HepG2 (cell line): ENCODE results near the gene PGRMC2. TPM values are rescaled to one million over a fixed set of nuclear protein-coding genes. Genes with fewer than 3 reads are reported as not detected.
A peak's percentile ranks its signal among the peaks of the same experiment; 100 is the strongest.

Source experiments
- CBX1 ChIP-seq: IDR thresholded peaks from one replicate; pipeline ENCODE4 v1.6.1; 2016; ENCODE audit warnings: antibody characterized with exemption, low read depth
- CBX2 ChIP-seq, 2 experiments: fragments of 200-600 bp in 1 of 2; sonication (generic); formaldehyde crosslinking in 1 of 2; IDR thresholded peaks; 2 replicates each; pipeline versions ENCODE4 v1.7.0 to v1.8.1; 2018 to 2022; ENCODE audit warnings: low read depth in 2 of 2, low read length in 1 of 2, mild to moderate bottlenecking in 1 of 2, missing genetic modification reagents in 1 of 2
- NFE2L2 ChIP-seq: fragments of 150-350 bp; IDR thresholded peaks from 2 replicates; pipeline ENCODE4 v1.6.1; 2014; ENCODE audit warnings: low read length
- NFRKB ChIP-seq: fragments of 450-650 bp; IDR thresholded peaks from 2 replicates; pipeline ENCODE4 v1.6.1; 2017
- PAF1 ChIP-seq: IDR thresholded peaks from 2 replicates; pipeline ENCODE4 v1.6.1; 2016; ENCODE audit warnings: missing genetic modification reagents, missing compliant biosample characterization
- SKI ChIP-seq: fragments of 450-650 bp; IDR thresholded peaks from one replicate; pipeline ENCODE4 v1.6.1; 2018; ENCODE audit warnings: mild to moderate bottlenecking; ENCODE audit not compliant: partially characterized antibody
- TCF12 ChIP-seq, 2 experiments: fragments of 450-650 bp in 1 of 2; sonication (generic) in 1 of 2; formaldehyde crosslinking in 1 of 2; IDR thresholded peaks; 2 replicates each; pipeline versions ENCODE4 v1.6.1 to v1.8.0; 2017 to 2022; ENCODE audit warnings: antibody characterized with exemption in 1 of 2, mild to moderate bottlenecking in 1 of 2, missing genetic modification reagents in 1 of 2, moderate library complexity in 1 of 2
- ZNF644 ChIP-seq: IDR thresholded peaks from 2 replicates; pipeline ENCODE4 v1.6.1; 2016; ENCODE audit warnings: low read depth
- ZNF709 ChIP-seq: sonication (generic); formaldehyde crosslinking; IDR thresholded peaks from 2 replicates; pipeline ENCODE4 v1.5.0; 2020; ENCODE audit warnings: mild to moderate bottlenecking, missing genetic modification reagents
- ZNF788 ChIP-seq: sonication (generic); formaldehyde crosslinking; IDR thresholded peaks from 2 replicates; pipeline ENCODE4 v1.5.0; 2020; ENCODE audit warnings: mild to moderate bottlenecking, missing genetic modification reagents, borderline replicate concordance
- ZNF879 ChIP-seq: sonication (generic); formaldehyde crosslinking; IDR thresholded peaks from 2 replicates; pipeline ENCODE4 v1.8.1; 2023; ENCODE audit warnings: missing genetic modification reagents
- polyA plus RNA-seq, 8 experiments: library from polyadenylated mRNA; depleted of rRNA in 3 of 8; stranded (reverse) in 7 of 8; unstranded in 1 of 8; fragments of >200 nt; fragmentation: Illumina TruSeq in 4 of 8; extraction: Trizol in 4 of 8; gene quantifications; 2 replicates each; pipeline versions ENCODE4 v1.2.1 to v1.2.3, GENCODE V29; 2011 to 2016; ENCODE audit warnings: low read depth in 4 of 8, missing spikeins in 1 of 8, mixed read lengths in 1 of 8; ENCODE audit not compliant: insufficient read depth in 1 of 8
- total RNA-seq, 5 experiments: library from RNA; depleted of rRNA; stranded (reverse); fragments of >200 nt; fragmentation: Illumina TruSeq; extraction: Trizol; gene quantifications; 2 replicates each; pipeline ENCODE4 v1.2.3, GENCODE V29; 2016; ENCODE audit warnings: low read depth in 1 of 5
- TF ChIP-seq, protein P1 (sequence below), 2 experiments: fragments of 450-650 bp in 1 of 2; sonication (generic) in 1 of 2; formaldehyde crosslinking in 1 of 2; IDR thresholded peaks; 2 replicates each; pipeline versions ENCODE4 v1.6.1 to v1.8.0; 2016 to 2022; ENCODE audit warnings: antibody characterized with exemption in 1 of 2, mild to moderate bottlenecking in 1 of 2, missing genetic modification reagents in 1 of 2
- TF ChIP-seq, protein P2 (sequence below), 2 experiments: sonication (generic) in 1 of 2; formaldehyde crosslinking in 1 of 2; IDR thresholded peaks; 2 replicates each; pipeline versions ENCODE4 v1.5.1 to v1.6.1; 2011 to 2020; ENCODE audit warnings: borderline replicate concordance in 1 of 2, low read depth in 1 of 2, low read length in 1 of 2, mild to moderate bottlenecking in 1 of 2, missing genetic modification reagents in 1 of 2, moderate library complexity in 1 of 2
- TF ChIP-seq, protein P3 (sequence below): sonication (generic); formaldehyde crosslinking; IDR thresholded peaks from 2 replicates; pipeline ENCODE4 v1.5.0; 2020; ENCODE audit warnings: missing genetic modification reagents

The PGRMC2 gene
- total and polyA plus RNA-seq, 2 of the 13 experiments (the other 11 are each of a cell fraction or from before 2014, with no cell fraction given), result 16.0 to 19.8 TPM

DNA sequence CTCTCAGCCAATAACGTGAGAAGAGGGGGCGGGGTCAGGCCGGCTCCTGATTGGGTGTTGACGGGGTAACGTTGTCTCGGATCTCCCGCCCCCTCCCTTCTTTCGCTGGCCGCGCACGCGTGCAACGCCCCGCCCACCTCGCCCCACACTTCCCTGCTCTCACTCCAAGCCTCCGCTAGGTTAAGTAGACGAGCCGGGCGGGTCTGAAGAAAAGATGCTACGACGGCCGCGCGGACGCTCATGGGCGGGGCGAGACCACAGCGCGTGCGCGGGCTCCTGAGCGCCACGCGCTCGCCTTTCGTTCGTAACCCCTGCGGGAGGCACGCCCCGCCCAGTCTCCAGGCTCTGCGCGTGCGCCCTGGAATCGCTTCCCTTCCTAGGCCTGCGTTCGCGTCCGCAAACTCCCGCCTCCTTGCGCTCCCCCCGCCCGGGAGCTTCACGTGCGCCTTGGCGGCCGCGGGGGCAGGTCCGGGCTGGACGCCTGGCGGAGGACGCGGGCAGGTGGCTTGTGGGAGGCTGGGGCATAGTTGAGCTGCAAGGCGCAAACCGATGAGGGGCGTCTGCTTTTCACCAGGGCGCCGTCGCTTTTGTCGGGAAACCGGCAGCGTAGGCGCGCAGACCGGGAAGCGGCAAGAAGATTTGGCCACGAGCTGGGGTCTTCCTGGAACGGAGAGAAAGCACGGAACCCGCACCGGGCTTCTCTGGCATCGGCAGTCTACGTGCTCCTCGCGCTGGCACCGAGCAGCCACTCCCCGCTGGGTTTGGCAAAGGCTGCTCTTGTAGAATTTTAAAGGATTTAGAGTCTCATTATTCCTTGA lies 467 bp upstream of the PGRMC2 start (continued):
- TF ChIP-seq, protein P1, sequence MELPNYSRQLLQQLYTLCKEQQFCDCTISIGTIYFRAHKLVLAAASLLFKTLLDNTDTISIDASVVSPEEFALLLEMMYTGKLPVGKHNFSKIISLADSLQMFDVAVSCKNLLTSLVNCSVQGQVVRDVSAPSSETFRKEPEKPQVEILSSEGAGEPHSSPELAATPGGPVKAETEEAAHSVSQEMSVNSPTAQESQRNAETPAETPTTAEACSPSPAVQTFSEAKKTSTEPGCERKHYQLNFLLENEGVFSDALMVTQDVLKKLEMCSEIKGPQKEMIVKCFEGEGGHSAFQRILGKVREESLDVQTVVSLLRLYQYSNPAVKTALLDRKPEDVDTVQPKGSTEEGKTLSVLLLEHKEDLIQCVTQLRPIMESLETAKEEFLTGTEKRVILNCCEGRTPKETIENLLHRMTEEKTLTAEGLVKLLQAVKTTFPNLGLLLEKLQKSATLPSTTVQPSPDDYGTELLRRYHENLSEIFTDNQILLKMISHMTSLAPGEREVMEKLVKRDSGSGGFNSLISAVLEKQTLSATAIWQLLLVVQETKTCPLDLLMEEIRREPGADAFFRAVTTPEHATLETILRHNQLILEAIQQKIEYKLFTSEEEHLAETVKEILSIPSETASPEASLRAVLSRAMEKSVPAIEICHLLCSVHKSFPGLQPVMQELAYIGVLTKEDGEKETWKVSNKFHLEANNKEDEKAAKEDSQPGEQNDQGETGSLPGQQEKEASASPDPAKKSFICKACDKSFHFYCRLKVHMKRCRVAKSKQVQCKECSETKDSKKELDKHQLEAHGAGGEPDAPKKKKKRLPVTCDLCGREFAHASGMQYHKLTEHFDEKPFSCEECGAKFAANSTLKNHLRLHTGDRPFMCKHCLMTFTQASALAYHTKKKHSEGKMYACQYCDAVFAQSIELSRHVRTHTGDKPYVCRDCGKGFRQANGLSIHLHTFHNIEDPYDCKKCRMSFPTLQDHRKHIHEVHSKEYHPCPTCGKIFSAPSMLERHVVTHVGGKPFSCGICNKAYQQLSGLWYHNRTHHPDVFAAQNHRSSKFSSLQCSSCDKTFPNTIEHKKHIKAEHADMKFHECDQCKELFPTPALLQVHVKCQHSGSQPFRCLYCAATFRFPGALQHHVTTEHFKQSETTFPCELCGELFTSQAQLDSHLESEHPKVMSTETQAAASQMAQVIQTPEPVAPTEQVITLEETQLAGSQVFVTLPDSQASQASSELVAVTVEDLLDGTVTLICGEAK (IDR thresholded peaks at IDR 0.05), result no peak
- TF ChIP-seq, protein P1 (CRISPR knock-in tag; IDR thresholded peaks at IDR 0.05), result peak; percentile 91
- peak; percentile 92 for TF ChIP-seq CBX1
- no peak for TF ChIP-seq TCF12 (IDR thresholded peaks at IDR 0.05)
- TF ChIP-seq TCF12 (CRISPR knock-in tag; IDR thresholded peaks at IDR 0.05), result peak; percentile 92
- peak; percentile 89; the same call in 1 of the 2 replicates for TF ChIP-seq ZNF788 (CRISPR knock-in tag)
- TF ChIP-seq PAF1 (CRISPR knock-in tag), result no peak
- peak; percentile 99 for TF ChIP-seq ZNF709 (CRISPR knock-in tag)
- TF ChIP-seq ZNF644 (CRISPR knock-in tag), result peak; percentile 82
- TF ChIP-seq NFE2L2, result no peak
- TF ChIP-seq, protein P2, sequence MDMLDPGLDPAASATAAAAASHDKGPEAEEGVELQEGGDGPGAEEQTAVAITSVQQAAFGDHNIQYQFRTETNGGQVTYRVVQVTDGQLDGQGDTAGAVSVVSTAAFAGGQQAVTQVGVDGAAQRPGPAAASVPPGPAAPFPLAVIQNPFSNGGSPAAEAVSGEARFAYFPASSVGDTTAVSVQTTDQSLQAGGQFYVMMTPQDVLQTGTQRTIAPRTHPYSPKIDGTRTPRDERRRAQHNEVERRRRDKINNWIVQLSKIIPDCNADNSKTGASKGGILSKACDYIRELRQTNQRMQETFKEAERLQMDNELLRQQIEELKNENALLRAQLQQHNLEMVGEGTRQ (IDR thresholded peaks at IDR 0.05; ENCODE audit: low read depth, low read length), result peak; percentile 40
- TF ChIP-seq, protein P2 (CRISPR knock-in tag; IDR thresholded peaks at IDR 0.05; ENCODE audit: borderline replicate concordance), result peak; percentile 71; the same call in 1 of the 2 replicates
- TF ChIP-seq ZNF879, result peak; percentile 72
- no peak for TF ChIP-seq SKI
- no peak for TF ChIP-seq CBX2 (IDR thresholded peaks at IDR 0.05; ENCODE audit: low read depth, low read length)
- peak; percentile 69; the same call in 1 of the 2 replicates for TF ChIP-seq CBX2 (CRISPR knock-in tag; IDR thresholded peaks at IDR 0.05; ENCODE audit: low read depth)
- no peak for TF ChIP-seq NFRKB
- TF ChIP-seq, protein P3, sequence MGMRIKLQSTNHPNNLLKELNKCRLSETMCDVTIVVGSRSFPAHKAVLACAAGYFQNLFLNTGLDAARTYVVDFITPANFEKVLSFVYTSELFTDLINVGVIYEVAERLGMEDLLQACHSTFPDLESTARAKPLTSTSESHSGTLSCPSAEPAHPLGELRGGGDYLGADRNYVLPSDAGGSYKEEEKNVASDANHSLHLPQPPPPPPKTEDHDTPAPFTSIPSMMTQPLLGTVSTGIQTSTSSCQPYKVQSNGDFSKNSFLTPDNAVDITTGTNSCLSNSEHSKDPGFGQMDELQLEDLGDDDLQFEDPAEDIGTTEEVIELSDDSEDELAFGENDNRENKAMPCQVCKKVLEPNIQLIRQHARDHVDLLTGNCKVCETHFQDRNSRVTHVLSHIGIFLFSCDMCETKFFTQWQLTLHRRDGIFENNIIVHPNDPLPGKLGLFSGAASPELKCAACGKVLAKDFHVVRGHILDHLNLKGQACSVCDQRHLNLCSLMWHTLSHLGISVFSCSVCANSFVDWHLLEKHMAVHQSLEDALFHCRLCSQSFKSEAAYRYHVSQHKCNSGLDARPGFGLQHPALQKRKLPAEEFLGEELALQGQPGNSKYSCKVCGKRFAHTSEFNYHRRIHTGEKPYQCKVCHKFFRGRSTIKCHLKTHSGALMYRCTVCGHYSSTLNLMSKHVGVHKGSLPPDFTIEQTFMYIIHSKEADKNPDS (CRISPR knock-in tag), result peak; percentile 59; the same call in 1 of the 2 replicates
